GM21367 (cell line): ENCODE measurements around the gene IFNA5.

Source experiments
- ATAC-seq: cut with Tn5 transposase; IDR thresholded peaks from one replicate; pipeline ENCODE4 v1.9.1; 2021; ENCODE audit not compliant: unreplicated experiment

The IFNA5 gene

GRCh38 chr9:21305213-21305612 lies at the start of gene IFNA5:
Gene IFNA5, minus strand, starts transcription at chr9:21305313. Its CDS starts 57 bp downstream, at chr9:21305256.
- ATAC-seq: no peak

DNA sequence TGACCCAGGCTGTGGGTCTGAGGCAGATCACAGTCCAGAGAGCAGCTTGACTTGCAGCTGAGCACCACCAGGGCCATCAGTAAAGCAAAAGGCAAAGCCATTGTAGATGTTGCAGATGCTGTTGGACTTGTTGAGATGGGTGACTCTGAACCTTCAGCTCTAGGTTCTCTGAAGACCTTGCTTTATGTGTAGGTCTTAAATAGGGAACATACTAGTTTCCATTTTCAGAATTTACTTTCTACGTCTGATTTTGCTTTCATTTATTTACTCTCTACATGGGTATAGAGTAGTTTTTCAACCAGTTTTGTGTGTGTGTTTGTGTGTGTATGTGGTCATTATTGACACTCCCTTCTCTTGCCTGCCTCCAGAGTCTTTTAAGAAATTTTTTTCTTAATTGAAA lies 45.7 kb upstream of the IFNA5 start, which contains the start of gene IFNA6:
TSS of gene IFNA6 (minus strand) at position 101 of the 400 bp plus-strand sequence. CDS start at position 101, 0 bp downstream.
- no peak for ATAC-seq

DNA sequence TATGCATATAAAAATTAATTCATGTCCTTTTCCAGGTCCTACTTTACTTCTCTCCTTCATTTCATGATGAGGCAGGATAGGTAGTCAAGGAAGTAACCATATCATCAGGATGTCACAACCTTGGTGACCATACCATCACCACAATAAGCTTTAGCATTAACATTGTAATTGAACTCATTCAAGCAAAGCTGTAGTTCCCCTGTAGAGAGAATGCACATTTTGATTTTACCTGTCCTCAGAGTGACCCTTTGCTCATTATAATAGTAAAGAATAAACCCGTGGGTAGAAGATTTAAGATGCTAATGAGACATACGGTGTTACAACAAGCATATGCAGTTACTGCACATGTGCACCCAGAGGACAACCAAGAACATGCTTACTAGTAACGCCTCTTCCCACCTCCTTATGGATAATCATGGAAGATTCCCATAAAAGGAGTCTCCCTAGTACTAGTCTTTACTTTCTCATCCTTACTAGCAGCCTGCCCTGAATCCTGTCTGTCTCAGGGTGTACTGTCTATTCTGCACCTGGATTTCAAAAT lies 43.4 kb upstream of the IFNA5 start:
- ATAC-seq: no peak

GRCh38 chr9:21340735-21341134 lies 35.6 kb upstream of the IFNA5 start:
- no peak for ATAC-seq

- ATAC-seq: no peak
Observed at GRCh38 chr9:21336457-21336856, 31.3 kb upstream of the IFNA5 start.

DNA sequence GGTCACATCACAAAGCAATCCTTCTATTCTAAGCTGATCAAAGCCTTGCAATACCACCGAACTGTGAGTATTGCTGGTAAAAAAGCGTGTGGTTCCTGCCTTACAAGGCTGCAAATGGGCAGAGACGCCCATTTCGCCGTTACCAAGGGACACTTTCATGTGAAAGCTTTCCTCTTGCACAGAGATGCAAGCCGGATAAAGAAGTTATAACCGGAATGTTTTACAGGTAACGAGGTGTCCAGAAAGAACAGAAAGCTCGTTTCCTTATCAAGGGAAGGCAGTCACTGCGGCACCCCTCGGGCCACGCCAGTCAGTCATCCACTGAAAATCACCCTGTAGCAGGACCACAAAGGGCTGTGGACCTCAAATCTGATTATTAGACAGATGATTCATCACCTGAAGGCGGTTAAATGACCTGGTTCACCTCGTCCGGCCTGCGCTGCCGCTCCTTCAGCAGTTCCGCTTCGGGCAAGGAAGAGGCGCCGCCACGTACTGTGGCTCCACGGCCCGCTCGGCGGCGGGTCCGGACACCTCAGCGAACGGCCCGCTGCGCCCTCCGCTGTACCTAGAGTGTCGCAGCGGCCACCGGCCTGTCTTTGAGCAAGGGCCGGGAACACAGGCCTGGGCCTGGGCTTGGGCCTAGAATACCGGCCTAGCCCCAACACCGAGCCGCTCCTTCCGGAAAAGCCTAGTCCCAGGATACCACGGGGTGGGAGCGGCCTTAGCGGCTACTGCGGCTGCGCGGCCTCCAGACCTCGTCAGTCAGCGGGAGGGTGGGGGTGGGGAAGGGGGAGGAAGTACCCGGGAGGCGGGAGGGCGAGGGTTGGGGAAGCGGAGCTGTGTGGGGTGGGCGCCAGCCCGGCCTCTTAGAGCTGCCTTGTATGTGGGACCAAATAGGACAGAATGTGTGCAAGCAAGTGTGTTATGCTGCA lies 29.9 kb upstream of the IFNA5 start, which contains the start of gene KLHL9:
TSS of gene KLHL9 (minus strand) at position 704 of the 932 bp plus-strand sequence. CDS start at position 159, 545 bp downstream.
- peak; percentile 83 for ATAC-seq

DNA sequence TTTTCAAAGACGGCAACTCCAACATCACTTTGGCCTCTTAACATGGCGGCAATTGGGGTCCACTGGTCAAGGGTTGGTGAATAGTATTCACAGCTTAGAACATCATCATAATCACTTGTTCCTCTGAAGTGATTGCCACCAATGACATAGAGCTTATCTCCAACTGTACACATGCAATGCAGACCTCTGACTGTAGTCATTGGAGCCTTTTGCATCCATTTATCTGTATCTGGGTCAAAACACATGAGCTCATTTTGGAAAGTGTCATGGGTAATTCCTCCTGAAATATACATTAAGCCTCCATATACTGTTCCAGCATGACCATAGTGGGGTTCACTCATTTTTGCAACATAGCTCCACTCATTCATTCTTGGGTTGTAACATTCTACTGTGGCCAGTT lies 28.1 kb upstream of the IFNA5 start:
- ATAC-seq: no peak

- ATAC-seq: no peak
Observed at GRCh38 chr9:21331676-21332402, 26.7 kb upstream of the IFNA5 start.

GRCh38 chr9:21326526-21327139 lies 21.5 kb upstream of the IFNA5 start:
- peak; percentile 76 for ATAC-seq

DNA sequence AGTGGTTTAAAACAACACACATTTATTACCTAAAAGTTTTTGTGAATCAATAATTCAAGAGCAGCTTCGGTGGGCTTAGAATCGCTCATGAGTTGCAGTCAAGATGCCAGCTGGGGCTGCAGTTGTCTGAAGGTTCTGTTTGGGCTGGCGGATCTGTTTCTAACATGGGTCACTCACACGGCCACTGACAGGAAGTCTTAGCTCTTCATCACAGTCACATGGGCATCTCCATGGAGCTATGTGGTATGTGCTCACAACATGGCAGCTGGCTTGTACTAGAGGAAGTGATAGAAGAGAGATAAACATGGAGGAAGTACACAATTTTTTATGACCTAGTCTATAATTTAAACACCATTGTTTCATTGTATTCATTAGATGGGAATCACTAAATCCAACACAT lies 18.9 kb upstream of the IFNA5 start:
- no peak for ATAC-seq

GRCh38 chr9:21322911-21323461 lies 17.9 kb upstream of the IFNA5 start:
- ATAC-seq: no peak

- ATAC-seq: no peak
Observed at GRCh38 chr9:21320465-21320864, 15.4 kb upstream of the IFNA5 start.

- ATAC-seq: peak; percentile 85
Observed at GRCh38 chr9:21317956-21318923, 13.1 kb upstream of the IFNA5 start.

DNA sequence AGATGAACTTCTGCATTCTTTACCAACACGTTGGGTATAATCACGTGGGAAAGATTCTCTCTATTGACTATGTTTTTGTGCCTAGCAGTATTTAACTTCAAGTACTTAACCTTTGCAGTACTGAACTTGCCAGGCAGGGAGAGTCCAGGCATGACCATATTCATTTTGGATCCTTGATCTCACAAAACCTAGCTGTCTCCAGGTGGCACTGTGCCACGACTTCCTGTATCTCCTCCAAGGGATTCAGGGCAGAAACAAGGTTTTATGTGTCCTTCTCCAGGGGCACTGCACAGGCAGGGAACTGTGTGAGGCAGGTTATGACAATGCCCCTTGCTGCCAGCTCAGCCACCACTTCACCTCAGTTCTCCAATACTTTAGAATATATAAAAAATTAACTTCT lies 11.7 kb upstream of the IFNA5 start:
- ATAC-seq: no peak

- no peak for ATAC-seq
Observed at GRCh38 chr9:21316032-21316842, 11.1 kb upstream of the IFNA5 start.

DNA sequence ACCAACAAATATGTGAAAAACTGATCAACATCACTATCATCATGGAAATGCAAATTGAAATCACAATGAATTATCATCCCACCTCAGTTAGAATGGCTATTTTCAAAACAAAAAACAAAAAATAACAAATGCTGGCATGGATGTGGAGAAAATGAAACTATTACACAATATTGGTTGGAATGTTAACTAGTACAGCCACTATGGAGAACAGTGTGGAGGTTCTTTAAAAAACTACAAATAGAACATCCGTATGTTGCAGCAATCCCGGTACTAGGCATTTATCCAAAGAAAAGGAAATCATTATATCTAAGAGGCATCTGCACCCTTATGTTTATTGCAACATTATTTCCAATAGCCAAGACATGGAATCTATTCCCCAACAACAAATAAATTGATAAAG lies 9.0 kb upstream of the IFNA5 start:
- ATAC-seq: no peak

DNA sequence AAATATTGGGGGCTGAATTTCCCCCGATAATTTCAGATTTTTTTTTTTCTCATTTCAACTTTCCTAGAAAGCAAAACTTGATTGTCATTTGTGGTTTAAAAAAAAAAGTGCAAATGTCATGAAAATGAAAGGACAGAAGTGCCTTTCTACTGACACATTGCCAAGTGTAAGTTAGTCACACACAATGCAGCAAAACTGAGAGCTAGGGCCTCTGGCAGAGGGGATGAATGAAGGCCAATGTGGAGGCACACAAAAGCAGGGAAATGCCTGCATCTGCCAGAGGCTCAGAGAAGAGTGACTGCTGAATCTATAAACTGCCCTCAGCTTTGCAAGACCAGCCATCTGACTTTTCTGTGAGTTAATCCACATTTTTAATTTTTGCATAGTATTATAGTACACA lies 6.8 kb upstream of the IFNA5 start:
- no peak for ATAC-seq

DNA sequence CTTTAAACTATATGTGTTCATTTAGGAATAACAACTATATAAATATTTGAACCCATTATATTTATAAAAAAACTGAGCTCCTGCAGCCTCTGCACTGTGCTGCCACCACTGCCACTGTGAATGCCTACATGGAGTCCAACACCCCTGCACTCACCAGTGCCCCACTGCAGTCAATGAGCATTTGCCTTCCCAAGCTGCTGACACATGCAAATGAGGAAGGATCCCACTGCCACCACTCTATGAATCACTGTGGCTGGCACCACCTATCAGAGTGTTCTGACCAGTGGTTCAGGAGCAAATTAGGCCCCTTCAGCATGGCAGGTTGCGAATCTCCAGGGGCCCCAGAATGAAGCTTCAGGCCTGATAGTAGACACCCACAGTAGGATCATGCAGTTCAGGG lies 9.1 kb downstream of the IFNA5 start:
- no peak for ATAC-seq
